Esophagus muscularis mucosa (tissue), 3 donors: Measurements from ENCODE around the gene ZNF736.

Source experiments
- POLR2AphosphoS5 ChIP-seq, 2 donors: sonication (generic); formaldehyde crosslinking; IDR thresholded peaks; one replicate each; pipeline ENCODE4 v1.6.1; 2017; ENCODE audit warnings: antibody characterized with exemption in 2 of 2
- TF ChIP-seq, protein P1 (sequence below), 3 experiments: fragments of 200-600 bp in 2 of 3; fragments of 450-650 bp in 1 of 3; sonication (generic) in 2 of 3; IDR thresholded peaks; one replicate each; pipeline ENCODE4 v1.5.1; 2017 to 2019; ENCODE audit warnings: antibody characterized with exemption in 3 of 3, mild to moderate bottlenecking in 2 of 3, moderate library complexity in 1 of 3

GRCh38 chr7:64359543-64359942, 45.8 kb downstream of the ZNF736 start:
- TF ChIP-seq, protein P1, sequence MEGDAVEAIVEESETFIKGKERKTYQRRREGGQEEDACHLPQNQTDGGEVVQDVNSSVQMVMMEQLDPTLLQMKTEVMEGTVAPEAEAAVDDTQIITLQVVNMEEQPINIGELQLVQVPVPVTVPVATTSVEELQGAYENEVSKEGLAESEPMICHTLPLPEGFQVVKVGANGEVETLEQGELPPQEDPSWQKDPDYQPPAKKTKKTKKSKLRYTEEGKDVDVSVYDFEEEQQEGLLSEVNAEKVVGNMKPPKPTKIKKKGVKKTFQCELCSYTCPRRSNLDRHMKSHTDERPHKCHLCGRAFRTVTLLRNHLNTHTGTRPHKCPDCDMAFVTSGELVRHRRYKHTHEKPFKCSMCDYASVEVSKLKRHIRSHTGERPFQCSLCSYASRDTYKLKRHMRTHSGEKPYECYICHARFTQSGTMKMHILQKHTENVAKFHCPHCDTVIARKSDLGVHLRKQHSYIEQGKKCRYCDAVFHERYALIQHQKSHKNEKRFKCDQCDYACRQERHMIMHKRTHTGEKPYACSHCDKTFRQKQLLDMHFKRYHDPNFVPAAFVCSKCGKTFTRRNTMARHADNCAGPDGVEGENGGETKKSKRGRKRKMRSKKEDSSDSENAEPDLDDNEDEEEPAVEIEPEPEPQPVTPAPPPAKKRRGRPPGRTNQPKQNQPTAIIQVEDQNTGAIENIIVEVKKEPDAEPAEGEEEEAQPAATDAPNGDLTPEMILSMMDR (IDR thresholded peaks at IDR 0.05), result no peak
- no peak for TF ChIP-seq POLR2AphosphoS5 (IDR thresholded peaks at IDR 0.05)
